GM04503 (cell line): Measurements from ENCODE around the gene MRPL38.
"Not testable (repeated sequence)": the region's sequence is repeated elsewhere in the genome, so short reads cannot be mapped to it uniquely, and the experiment has no call there.

Experiments used
- DNase-seq: peaks from one replicate; pipeline ENCODE4 v3.0.0-alpha.2; 2012; ENCODE audit warnings: low read depth

Gene MRPL38

DNA sequence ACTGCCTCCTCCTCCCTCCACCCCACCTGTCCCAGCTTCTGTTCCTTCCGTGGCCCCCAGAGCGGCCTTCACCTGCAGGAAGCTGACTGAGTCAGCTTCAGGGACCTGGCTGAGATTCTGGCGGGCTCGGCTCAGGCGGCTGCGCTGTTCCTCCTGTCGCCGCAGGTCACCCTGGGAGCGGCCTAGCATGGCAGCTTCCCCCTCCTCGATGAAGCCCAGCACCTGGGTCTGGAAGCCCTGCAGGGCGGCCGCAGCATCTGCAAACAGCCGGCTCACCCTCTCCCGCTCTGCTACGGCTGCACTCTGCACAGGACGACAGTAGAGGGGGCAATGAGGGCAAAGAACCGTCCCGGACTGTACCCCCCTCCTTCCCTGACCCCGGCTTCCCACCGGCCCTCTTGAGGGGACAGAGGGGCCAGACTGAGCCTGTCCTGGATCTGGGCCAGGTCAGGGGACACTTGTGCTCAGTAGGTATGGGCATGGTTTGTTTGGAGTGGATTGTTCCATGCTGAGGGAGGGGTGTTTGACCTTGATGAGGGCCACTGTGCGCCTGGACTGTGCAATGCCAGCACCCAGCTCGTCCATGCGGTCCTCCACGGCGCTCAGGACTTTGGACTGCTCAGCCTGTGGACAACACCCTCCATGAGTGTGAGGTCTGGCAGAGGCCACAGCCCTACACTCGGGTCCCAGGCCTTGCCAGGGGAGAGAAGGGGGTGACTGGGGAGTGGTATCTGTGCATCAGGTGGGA lies 28.3 kb downstream of the MRPL38 start:
- no peak for DNase-seq

DNA sequence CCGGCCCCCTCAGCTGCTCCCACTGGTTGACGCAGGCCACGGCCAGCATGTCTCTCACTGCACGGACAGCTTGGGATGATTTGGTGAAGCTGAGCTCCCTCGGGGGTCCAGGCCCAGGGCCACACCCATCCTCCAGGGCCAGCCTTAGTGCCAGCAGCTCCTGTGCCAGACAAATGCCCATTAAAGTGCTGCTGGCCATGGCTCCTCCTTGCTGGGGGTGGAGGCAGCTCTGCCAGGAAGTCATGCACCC lies 28.8 kb downstream of the MRPL38 start:
- DNase-seq: no peak

DNA sequence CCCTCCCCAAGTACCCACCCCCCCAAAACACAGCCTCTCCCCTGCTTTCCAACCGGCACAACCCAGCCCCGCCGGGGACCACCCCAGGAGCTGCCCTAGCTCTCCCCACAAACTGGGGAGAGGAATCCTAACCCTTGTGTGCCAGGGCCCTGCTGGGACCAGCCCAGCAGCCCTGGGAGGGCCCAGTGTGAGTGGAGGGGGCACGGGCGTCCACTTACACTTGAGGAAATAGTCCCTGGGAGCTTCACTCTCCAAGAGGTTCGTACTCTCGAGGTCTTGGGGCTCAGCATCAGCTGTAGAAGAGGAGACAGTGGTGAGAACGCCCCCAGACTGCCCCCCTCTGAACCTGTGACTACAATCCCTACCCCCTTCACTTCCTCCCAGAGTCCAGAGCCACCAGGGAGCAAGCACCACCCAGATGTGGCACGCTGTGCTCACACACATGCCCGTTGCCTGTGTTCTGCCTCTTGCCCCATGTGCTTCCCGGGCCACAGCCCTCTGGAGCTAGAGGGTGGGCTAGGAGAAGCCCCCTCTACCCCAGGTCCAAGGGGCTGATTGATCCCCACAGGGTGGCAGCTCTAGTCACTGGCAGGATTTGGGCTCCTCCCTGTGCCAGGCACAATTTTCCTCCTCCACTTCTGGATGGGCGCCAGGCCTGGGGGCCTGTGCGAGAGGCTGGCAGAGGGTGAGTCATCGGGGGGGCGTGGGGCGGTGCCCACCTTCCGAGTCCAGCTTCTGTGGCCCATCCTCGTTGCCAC lies 29.3 kb downstream of the MRPL38 start:
- no peak for DNase-seq

DNA sequence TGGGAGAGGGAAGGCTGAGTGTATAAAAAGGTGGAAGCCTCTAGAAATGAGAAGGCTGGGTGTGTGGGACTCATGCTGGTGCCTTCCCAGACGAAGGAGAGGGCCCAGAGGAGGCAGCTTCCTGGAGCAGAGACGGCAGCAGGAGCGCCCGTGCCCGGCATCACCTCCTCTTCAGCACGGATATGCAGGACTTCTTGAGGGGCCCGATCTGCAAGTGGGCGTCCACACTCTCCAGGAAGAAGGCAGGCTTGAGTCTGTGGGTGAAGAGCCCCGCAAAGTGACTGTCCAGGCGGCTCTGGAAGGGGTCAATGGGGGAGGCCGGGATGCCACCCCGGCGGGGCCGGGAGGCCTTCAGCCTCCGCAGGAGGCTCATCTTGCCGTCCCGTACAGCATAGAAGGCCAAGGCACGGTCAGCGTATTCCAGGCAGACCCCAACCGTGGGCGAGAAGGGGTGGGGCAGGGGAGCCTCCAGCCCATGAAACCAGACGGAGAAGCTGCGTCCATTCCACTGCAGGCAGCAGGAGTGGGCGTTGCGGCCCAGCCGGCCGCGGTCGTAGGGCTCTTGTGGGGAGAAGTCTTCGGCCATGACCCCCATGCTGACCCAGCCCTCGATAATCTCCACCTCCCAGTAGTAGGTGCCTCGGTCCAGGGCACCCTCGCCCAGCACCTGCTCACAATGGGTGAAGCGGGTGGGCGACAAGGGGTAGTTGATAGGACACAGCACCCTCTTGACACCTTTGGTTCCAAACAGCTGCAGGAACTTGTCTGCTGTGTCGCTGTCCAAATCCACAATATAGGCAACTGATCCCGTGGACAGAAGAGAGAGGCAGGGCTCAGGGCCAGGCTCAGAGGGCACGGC lies 30.1 kb downstream of the MRPL38 start:
- DNase-seq: no peak

DNA sequence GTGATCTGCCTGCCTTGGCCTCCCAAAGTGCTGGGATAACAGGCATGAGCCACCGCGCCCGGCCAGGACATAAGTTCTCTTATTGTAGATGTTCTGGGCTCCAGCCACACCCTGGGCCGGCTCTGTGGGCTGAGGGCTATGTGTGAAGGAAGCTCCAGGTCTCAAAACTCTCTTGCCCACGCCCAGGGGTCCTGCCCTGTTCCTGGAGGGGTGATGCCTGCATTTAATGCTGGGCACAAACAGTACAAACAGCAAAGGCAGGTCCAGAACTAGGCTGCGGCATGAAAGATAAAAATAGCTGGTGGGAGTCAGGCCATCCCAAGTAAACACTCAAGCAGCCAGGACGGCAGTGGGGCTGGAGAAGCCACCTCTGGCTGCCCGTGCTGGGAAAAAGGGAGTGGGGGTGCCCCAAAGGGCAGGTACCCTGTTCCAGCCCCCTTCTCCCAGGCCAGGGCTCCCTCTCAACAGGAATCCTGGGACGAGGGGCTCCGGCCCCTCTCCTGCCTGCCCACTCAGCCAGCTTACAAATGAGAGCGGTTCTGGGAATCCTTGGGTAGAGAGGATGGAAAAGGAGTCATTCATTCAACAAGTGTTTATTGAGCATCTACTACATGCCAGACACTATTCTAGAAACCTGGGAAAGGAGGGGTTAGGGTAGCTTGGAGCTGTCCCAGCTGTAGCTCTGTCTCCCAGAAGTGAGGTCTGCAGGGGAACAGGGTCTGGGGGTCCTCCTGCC lies 30.9 kb downstream of the MRPL38 start:
- DNase-seq: no peak

DNA sequence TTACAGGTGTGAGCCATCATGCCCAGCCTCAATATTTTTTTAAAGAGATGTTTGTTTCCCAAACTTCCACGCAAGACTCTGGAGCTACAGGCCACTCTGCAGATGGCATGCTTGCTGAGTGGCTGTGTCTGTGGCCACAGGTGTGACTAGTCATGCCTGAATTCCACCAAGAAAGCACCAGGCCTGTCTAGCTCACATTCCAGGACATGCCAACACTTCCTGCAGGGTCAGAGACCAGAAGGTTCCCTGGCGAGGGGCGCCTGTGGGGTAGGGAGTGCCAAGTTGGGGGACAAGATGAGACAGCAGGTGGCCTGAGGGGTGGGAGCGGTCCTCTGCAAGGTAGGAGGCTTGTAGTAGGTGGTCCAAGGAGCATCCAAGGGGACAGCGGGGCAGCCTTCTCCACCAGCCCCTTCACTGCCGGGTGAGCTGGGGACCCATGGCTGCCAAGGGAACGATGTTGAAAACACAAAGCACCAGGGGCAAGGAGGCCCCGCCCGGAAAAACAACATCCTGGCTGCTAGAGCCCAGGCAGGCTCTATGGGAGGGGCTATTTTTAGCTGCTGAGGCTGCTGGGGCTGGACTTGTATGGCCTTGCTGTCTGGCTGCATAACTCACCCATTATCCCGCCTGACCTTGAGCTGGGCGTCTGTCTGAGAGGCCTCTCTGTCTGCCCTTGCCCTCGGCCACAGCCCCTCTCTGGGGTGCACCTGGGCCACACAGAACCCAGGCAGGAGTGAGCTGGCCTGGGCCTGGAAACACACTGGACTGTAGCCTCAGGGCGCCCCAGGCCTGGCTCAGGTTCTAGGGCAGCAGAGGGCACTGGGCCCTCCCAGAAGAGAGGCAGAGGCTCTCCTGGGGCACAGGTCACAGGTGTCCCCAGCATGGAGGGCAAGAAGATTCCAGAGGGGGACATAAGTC lies 32.0 kb downstream of the MRPL38 start:
- no peak for DNase-seq

DNA sequence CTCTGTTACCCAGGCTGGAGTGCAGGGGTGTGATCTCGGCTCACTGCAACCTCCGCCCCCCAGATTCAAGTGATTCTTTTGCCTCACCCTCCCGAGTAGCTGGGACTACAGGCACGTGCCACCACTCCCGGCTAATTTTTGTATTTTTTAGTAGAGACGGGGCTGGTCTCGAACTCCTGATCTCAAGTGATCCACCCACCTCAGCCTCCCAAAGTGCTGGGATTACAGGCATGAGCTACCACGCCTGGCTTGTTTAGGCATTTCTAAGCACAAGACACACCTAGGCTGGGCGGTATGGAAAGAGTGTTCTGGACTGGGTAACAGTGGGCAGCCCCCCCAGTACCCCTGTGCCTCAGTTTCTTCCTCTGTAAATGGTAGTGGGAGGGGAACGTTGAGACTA lies 34.5 kb downstream of the MRPL38 start:
- DNase-seq: not testable (repeated sequence)

DNA sequence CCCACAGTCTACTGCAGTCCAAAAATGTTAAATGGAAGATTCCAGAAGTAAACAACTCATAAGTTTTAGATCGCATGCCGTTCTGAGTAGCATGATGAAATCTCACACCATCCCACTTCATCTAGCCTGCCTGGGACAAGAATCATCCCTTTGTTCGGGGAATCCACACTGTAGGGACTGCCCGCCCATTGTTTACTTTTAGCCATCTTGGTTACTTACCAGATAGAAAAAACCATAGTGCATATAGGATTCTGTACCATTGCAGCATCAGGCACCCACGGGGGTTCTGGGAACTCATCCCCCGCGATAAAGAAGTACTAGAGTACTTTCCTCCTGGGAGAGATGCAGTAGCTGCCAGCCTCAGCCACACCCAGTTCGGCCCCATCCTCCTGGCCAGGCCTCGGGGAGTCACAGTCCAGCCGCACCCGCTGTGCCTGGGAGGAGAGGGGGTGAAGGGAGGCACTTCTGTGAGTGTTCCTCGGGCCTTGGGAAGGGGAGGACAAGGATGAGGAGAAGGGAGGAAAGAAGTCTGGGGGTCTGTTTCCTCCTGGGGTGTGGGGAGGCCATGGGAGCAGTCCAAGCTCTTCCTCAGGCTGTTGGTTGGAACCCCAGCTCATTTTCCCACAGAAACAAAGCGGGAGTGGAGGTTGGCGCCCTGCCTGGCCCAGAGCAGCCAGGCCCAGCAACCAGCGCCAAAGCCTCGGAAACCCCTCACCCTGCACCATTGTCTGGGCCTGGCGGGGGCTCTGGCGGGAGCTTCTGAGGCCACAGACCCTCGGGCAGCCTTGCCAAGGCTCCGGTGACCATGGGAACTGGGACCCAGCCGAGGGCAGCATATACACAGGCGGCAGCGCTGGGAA lies 35.2 kb downstream of the MRPL38 start:
- no peak for DNase-seq

DNA sequence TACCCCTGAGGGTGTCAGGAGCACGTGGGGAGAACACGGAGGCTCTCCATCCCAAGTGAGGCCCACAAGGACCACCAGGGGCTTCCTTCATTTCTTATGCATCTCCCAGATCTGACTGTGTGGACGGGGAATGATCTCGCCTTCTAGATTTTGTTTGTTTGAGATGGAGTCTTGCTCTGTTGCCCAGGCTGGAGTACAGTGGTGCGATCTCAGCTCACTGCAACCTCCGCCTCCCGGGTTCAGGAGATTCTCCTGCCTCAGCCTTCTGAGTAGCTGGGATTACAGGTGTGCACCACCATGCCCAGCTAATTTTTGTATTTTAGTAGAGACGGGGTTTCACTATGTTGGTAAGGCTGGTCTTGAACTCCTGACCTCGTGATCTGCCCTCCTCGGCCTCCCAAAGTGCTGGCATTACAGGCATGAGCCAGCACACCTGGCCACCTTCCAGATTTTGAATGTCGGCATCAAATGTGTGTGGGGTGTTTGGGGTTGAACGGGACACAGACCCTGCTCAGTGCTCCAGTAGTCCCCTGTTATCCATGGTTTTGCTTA lies 35.9 kb downstream of the MRPL38 start:
- DNase-seq: not testable (repeated sequence)

DNA sequence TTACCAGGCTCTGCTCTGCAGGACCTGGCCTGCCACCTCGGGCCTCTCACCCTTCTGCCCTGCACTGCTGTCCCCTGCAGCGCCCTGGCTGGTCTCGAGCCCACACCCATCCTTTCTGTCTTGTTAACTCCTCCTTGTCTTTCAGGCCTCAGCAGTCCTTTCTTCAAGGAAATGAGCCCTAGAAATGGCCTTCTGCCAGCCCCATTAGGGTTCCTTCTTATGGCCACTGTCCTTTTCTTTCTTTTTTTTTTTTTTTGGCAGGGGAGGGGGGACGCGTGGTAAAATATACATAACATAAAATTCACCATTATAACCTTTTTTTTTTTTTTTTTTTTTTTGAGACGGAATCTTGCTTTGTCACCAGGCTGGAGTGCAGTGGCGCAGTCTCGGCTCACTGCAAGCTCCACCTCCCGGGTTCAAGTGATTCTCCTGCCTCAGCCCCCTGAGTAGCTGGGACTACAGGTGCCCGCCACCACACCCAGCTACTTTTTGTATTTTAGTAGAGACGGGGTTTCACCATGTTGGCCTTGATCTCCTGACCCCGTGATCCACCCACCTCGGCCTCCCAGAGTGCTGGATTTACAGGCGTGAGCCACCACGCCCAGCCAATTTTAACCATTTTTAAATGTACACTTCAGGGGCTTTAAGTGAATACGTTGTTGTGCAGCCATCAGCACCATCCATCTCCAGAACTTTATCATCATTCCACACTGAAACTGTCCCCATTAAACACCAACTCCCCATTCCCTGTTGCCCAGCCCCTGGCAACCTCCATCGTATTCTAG lies 39.1 kb downstream of the MRPL38 start:
- DNase-seq: not testable (repeated sequence)

DNA sequence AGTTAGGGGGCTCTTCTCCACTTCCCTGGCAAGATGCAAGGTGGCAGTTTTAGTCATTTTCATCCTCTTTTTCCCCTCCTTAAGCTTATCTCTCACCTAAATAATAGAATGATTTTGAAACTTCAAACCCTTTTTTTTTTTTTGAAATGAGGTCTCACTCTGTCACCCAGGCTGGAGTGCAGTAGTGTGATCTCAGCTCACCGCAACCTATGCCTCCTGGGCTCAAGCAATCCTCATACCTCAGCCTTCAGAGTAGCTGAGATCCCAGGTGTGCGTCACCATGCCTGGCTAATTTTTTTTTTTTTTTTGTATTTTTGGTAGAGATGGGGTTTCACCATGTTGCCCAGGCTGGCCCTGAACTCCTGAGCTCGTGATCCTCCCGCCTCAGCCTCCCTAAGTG lies 39.8 kb downstream of the MRPL38 start:
- DNase-seq: not testable (repeated sequence)

DNA sequence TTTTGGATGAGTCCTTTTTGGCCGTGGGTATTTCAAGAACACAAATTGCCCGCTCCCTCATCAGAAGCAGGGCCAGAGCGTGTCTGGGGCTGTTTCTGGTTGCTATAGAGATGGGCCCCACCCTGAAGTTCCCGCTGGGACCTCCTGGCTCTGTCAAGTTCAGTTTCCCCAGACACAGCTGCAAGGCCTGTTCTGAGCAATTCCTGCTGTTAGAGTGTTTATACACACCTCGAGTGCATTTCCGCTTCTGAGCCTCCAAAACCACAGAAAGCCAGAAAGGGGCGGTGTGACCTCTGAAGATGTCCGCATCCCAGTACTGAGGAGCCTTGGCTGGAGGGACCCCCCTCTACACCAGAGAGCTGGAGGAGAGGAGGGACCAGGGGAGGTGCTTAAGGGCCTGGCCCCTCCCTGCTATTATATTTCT lies 40.2 kb downstream of the MRPL38 start:
- no peak for DNase-seq

DNA sequence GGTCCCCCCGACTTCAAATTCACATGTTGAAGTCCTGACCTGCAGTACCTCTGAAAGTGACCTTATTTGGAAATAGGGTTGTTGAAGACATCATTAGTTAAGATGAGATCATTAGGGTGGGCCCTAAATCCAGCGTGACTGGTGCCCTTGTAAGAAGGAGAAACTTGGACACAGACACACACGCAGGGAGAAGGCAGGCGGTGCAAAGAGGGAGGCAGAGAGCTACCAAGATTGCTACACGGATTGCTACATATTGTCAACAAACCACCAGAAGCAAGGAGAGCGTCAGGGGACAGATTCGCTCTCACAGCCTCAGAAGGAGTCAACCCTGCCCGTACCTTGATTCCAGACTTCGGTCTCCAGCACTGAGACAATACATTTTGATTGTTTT lies 42.8 kb downstream of the MRPL38 start:
- no peak for DNase-seq

DNA sequence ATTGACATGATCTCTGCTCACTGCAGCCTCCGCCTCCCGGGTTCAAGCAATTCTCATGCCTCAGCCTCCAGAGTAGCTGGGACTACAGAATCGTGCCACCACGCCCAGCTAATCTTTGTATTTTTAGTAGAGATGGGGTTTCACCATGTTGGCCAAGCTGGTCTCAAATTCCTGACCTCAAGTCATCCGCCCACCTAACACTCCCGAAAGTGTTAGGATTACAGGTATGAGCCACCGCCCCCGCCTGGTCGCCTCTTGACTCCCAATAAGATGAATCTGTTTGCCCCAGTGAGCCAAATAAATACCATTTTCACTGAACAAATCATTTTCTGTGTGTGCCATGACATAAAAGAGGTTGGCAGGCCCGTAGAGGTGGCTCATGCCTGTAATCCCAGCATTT lies 45.3 kb downstream of the MRPL38 start:
- DNase-seq: not testable (repeated sequence)

DNA sequence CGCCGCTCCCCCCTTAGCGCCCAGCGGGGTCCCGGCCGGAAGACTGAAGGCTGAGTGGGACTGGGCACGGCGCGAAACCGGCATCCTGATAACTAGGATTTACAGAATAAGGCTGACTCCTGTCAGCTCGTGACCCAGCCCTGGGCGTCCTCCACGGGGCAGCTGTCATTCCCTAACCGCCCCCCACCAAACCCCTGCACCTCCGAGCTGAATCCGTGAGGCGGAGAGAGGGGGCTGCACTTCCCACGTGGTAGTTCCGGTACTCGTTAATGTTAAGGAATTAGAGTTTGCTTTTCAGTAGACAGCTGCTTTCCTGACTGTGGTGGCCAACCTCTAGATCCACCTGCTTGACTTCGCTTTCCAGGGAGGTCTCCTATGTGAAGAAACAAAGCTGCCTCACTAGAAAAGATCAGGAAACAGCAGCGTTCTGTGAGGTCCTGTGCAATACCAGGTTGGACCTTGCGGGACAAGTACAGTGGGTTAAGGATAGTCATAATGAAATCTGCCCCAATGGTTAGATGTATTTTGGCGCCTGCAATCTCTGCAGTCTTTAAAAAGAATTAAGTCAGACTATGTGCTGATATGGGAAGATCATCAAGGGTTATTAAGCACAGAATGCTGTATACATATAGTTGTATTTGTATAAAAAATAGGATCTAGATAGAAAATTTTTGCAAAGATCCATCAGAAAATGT lies 48.5 kb downstream of the MRPL38 start:
- DNase-seq: no peak

DNA sequence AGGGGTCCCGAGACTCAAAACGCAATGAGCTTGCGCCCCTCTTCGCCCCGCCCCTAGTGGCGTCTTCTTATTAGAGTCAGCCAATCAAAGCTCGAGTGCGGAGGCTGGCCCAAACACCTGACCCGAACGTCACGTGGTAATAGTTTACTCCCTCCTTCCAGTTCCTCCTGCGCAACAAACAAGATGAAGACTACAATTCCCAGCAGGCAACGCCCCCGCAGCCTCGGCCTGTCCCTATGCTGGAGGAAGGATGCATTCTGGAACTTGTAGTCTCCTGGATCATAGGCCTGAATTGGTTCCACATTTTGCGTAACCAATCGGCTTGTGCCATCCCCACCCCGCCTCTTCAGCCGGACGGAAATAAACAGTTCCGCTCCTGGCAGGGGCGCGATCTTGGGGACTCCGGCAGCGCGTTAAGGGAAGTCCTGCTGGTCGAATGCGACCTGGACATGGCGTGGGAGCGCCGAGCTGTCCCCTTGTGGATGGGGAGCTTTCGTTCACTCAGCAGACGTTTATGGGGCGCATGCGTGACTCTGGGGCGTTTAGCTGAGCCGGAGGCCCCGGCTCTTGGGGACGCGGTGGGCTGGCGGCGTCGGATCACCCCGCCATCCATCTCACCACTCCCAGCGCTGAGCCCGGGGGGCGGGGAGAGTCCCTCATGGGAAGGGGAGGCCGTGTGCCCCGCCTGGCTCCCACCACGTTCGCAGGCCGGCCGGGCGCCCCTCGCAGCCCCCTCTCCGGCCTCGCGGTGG lies 49.2 kb downstream of the MRPL38 start, which contains the start of gene WBP2:
Gene WBP2, minus strand, starts transcription at position 26 of the 752 bp plus-strand sequence. CDS start 38 bp downstream, outside the sequence.
- DNase-seq: peak; percentile 99

DNA sequence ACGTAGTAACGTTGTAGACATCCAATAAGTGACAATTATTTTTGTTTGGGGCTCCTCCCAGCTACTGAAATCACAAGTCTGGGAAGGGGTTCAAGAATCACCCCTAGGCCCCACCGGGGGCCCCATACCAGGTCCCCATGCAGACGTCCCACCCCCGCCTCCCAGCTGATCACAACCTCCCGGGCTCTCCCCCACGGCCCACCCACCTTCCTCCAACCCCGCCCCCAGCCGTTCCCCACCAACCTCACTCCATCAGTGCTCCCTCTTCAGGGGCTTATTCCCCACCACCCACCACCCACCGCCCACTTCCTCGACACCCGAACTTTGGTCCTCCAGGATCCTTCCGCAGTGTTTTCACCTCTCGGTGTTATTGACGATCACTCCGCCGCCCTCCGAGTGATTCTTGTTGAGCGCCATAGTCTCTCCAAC lies 49.8 kb downstream of the MRPL38 start:
- DNase-seq: no peak
